ENCODE measurements around the gene MALRD1.

MALRD1 gene

DNA sequence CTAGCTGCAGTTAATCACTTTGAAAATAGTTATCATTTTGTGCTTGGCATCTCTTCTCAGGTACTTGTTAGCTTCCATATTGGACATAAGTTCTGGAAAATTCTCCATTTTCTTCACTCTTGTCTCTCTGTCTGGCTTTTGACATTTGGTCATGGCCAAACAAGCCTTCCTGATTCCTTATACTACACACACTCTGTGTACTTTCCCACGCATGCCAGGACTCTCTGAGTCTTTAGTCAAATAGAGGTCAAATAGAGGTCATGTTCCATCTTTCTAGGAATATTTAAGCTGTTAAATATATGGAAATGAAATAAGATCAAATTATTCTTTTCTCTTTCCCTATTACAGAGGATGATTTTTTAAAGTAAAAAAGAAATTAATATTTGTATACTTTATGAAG, 532.1 kb downstream of the MALRD1 start:
- DNase-seq (ENCODE audit: low spot score) = no peak
- TF ChIP-seq, protein P1, sequence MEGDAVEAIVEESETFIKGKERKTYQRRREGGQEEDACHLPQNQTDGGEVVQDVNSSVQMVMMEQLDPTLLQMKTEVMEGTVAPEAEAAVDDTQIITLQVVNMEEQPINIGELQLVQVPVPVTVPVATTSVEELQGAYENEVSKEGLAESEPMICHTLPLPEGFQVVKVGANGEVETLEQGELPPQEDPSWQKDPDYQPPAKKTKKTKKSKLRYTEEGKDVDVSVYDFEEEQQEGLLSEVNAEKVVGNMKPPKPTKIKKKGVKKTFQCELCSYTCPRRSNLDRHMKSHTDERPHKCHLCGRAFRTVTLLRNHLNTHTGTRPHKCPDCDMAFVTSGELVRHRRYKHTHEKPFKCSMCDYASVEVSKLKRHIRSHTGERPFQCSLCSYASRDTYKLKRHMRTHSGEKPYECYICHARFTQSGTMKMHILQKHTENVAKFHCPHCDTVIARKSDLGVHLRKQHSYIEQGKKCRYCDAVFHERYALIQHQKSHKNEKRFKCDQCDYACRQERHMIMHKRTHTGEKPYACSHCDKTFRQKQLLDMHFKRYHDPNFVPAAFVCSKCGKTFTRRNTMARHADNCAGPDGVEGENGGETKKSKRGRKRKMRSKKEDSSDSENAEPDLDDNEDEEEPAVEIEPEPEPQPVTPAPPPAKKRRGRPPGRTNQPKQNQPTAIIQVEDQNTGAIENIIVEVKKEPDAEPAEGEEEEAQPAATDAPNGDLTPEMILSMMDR (IDR thresholded peaks at IDR 0.05; ENCODE audit: extremely low read depth, missing control alignments) = no peak

- TF ChIP-seq, protein P1 (IDR thresholded peaks at IDR 0.05; ENCODE audit: extremely low read depth, missing control alignments) = no peak
- DNase-seq (ENCODE audit: low spot score) = no peak
Measured at GRCh38 chr10:19588608-19589007, 540.0 kb downstream of the MALRD1 start.

GRCh38 chr10:19592276-19592675, 543.7 kb downstream of the MALRD1 start:
- TF ChIP-seq, protein P1 (IDR thresholded peaks at IDR 0.05; ENCODE audit: extremely low read depth, missing control alignments) = no peak
- DNase-seq (ENCODE audit: low spot score) = no peak

DNA sequence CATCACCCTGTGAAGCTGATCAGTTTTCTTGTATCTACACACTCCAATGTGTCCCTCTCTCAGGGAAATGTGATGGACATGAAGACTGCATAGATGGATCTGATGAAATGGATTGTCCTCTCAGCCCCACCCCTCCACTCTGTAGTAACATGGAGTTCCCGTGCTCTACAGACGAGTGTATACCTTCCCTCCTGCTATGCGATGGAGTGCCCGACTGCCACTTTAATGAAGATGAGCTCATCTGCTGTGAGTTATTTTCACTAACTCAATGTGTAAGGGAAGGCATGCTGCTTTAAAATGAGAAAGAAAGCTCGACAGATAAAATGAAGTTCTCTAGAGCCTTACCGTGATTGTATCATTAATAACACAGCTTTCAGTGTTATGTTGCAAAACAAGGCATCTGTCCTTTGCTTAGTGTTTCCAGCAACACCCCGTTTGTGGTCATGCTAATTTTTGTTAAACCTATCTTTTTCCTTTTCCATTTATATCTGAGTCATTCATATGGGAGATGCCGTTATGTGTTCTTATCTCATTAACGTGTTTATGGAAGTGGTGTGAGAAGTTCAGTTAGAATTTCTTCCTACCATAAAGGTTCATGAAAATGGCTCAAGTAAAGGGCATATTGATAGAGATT, 546.7 kb downstream of the MALRD1 start:
- no peak for DNase-seq (ENCODE audit: low spot score)
- TF ChIP-seq, protein P1 (IDR thresholded peaks at IDR 0.05; ENCODE audit: extremely low read depth, missing control alignments) = no peak

DNA sequence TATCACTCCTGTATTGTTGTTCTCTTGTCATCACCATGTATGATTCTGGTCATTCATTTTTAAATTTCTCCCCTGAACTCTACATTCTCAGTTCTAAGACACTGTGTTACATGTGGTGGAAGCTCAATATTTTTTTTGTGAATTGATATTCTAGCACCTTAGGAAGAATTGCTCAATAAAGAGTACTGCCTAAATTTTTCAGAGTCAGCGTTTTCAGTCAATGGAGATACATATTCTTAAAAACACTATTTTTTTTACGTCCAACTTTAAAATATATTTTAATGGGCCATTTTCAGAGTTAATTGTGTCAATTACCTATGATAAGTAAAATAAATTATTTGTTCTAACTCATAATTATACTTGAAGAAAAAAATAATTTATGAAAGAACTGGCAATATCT, 557.2 kb downstream of the MALRD1 start:
- DNase-seq (ENCODE audit: low spot score) = no peak
- TF ChIP-seq, protein P1 (IDR thresholded peaks at IDR 0.05; ENCODE audit: extremely low read depth, missing control alignments) = no peak

DNA sequence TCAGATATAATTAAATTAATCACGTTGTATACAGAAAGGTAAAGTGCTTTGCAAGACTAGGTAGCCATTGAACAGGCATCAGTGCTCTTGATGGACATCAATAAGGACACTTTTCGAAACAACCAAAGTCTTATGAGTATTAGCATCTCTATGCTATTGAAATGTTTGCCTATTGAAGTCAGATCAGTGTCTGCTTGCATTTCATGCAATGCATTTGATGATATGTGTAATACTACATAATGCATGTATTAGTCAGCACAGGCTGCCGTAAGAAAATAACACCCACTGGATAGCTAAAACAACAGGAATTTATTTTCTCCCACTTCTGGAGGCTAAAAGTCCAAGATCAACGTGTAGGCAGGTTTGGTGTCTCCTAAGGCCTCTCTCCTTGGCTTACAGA, 558.4 kb downstream of the MALRD1 start:
- TF ChIP-seq, protein P1 (IDR thresholded peaks at IDR 0.05; ENCODE audit: extremely low read depth, missing control alignments) = no peak
- no peak for DNase-seq (ENCODE audit: low spot score)

DNA sequence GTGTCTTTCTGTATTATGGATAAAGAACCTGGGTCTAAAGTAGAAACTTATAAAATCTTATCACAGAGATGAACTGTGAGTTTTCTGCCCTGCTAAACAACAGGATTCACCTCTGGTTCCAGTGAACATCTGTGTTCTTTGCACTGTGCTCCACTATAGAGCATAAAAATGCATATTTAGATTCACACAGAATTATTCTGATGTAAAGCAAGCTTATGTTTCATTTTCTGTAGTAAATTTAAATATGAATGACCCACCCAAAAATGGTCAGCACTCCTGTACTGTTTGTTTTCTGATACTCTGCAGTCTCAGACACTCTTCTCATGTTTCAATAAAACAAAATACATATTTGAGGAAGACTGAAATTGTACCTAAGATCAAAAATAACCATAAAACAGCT, 563.2 kb downstream of the MALRD1 start:
- TF ChIP-seq, protein P1 (IDR thresholded peaks at IDR 0.05; ENCODE audit: extremely low read depth, missing control alignments) = no peak
- DNase-seq (ENCODE audit: low spot score) = no peak
